Activated CD8-positive, alpha-beta memory T cell treated with anti-CD3 and anti-CD28 coated beads, Interleukin-2, amount 50 U/mL, for 4 hours (primary cell): ENCODE data around the gene AKIRIN2.

ENCODE experiments used
- DNase-seq: peaks from one replicate; pipeline ENCODE4 v3.0.0-alpha.2; 2020

The AKIRIN2 gene

DNA sequence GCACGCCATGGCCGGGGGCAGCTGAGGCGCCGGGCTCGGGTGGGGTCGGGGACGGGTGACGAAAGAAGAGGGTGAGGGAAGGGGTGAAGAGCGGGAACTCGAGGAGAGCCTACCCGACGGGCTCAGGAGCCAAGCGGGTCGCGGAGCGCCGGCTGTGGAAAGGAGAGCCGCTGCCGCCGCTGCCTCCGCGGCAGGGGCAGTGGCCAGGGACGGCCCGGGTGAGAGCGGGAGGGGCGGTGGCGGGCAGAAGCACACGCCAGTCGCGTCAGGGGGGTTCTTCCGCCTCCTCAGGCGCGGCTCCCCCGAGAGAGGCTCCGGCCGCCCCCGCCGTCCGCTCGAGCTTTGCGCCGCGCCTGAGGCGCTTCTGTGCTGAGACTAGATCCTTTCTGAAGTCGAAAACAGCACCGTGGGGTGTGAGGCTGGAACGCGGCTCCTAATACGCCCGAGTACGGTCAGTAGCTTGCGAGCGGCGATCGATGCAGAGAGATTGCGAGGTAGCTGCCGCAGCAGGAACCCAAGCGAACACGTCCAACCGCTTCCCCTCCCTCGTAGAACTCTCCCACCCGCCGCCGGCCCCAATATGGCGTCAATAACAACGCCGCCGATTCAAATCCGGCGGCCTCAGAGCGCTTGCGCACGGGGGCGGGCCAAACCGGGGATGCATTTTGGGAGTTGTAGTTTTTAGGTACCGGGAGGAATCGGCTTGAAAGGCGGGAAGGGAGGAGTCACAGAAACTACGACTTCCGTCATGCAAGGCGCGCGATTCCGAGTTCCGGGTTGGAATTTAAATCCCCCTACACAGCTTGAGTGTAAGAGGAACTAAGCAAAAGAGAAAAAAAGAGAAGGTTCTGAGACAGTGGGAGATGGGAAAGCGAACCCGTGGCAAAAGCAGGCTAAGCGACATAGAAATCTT lies at the start of gene AKIRIN2:
TSS of gene AKIRIN2 (minus strand) at position 558 of the 913 bp plus-strand sequence. CDS start at position 9, 549 bp downstream.
- DNase-seq, result peak; percentile 95

DNA sequence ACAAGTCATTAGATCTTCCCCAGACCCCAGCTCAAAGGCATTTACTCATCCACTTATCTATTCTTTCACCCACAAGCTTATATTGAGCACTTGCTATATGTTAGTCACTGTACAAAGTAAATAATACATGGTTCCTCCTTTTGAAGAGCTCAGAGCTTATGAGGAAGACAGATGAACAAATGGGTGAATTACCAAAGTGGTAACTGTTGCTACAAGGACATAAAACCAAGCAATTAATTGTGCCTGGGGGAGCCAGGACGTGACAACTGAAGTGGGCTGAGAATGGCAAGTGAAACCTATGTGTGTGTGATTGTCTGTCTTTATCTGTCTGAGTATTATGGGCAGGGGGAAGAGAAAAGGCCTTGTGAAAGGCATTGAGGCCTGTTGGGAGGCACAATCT lies 45.6 kb upstream of the AKIRIN2 start:
- no peak for DNase-seq

- DNase-seq, result no peak
Measured at GRCh38 chr6:87745966-87746721, 44.1 kb upstream of the AKIRIN2 start.

GRCh38 chr6:87743454-87743853 lies 41.4 kb upstream of the AKIRIN2 start:
- DNase-seq, result no peak

DNA sequence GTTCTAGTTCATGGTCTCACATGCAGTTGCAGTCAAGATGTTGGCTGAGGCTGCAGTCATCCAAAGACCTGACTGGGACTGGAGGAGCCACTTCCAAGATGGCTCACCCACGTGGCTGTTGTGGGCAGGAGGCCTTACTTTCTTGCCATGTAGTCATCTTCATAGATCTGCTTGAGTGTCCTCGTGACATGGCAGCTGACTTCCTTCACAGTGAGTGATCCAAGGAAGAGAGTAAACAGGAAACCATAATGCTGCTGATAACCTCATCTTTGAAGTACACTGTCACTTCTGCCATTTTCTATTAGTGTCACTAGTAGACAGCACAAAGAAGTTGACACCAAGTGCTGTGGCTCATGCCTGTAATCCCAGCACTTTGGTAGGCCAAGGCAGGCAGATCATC lies 40.1 kb upstream of the AKIRIN2 start:
- DNase-seq, result no peak

- no peak for DNase-seq
Measured at GRCh38 chr6:87741001-87741650, 39.1 kb upstream of the AKIRIN2 start.

DNA sequence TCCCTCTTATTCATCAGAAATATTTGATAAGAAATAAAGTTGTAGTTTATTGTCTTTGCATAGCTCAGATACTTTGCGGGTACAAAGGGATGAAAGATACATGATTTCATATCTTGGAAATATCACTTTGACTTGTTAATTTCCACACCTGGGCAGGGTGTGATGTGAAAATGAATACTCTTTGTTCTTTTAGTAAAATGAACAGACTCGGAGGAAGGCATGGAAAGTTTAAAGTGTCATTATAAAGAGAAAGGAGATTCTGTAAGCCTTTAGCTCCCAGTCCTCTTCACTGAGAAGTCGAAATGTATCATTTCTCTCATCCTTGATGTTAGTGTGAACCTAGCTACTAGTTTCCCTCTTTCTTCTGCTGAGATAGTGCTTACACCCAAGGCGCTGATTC lies 36.7 kb upstream of the AKIRIN2 start:
- no peak for DNase-seq

DNA sequence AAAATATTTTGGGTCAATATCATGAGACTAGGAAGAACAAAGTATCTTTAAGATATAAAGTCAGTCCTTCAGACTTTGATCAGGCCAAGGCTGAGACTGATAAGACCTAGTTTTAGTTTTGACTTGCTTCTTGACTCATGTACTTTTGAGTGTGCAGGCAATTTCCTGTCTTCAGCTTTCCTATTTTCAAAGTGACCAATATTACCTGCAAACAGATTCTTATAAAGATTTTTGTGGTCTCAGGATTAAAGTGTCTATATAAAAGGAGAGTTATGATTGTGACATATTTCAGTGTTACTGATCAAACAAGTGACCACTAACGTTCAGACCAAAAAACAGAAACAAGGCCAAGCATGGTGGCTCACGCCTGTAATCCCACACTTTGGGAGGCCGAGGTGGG lies 36.0 kb upstream of the AKIRIN2 start:
- DNase-seq, result no peak

DNA sequence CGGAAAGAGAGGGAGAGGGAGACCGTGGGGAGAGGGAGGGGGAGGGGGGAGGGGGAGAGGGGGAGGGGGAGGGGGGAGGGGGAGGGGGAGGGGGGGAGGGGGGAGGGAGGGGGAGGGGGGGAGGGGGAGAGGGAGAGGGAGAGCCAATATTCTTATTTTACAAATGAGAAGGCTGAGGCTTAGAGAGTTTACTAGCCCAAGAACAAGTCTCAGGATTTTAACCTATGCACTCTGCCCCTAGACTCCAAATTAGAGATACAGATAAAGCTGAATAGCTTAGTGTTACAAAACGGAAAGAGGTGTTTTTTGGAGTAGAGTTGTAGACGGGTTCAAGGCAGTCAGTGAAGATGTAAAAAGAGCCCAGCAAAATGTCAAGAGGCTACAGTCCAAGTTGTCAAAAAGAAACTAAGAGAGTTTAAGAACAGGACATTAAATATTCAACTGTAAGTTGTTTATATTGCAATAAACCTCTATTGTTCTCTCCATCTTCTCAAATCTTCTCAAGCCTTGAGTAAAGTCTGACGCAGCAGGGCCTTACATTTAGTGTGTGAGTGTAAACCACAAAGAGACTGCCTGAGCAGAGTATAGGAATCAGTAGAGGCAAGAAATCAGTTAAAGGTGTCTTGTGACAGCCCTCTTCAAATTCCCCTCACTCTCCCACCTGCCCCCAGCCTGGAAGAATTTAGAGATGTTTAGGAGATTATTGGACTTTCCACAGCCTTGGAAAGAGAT lies 34.9 kb upstream of the AKIRIN2 start:
- DNase-seq, result no peak

GRCh38 chr6:87731818-87732661 lies 30.0 kb upstream of the AKIRIN2 start:
- no peak for DNase-seq

DNA sequence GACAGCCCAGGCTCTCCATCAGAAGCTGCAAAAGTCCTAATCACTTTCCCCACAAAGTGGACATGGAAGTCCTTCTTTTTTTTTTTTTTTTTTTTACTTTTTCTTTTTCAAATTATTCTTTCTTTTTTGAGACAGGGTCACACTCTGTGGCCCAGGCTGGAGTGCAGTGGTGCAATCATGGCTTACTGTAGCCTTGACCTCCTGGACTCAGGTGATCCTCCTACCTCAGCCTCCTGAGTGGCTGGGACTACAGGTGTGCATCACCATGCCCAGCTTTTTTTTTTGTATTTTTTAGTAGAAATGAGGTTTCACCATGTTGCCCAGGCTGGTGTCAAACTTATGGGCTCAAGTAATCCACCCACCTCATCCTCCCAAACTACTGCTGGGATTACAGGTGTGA lies 29.0 kb upstream of the AKIRIN2 start:
- no peak for DNase-seq

GRCh38 chr6:87729965-87730719 lies 28.1 kb upstream of the AKIRIN2 start:
- no peak for DNase-seq

GRCh38 chr6:87728706-87729105 lies 26.7 kb upstream of the AKIRIN2 start:
- DNase-seq, result no peak

DNA sequence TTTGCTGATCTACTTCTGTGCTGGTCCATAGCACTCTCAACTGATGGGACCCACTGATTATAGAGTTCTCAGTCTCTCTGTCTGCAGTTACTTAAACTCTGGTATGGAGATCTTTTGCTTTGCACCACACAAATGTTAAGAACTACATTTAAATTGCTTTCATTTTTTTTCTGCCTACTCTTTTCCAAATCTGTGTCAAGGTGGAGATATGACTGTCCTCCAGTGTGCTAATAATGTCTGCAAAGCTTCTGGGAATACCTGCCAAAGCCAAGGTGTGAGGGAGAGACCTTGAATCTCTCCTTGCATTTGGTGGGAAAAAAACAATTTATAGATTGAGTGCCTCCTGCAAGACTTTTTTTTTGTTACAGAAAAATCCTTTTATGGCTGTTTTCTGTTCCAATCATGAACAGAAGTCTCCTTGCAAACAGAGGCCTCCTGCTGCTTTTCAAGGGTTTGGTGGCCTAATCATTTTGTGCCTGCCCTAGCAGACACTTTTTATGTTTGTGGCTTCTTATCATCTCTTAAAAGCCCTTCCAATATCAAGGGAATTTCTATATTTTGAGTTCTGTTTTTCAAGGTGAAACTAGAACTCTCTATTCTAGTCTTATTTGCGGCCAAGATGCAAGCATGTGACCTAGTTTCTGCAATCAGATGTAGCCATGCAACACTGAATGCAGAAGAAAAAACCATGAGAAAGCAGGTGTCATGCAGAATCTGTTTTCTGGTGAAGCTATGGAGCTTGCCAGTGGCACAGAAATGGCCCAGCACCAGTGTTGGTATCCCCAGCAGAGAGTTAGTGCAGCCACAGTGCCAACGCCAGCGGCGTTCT lies 23.2 kb upstream of the AKIRIN2 start:
- DNase-seq, result no peak

DNA sequence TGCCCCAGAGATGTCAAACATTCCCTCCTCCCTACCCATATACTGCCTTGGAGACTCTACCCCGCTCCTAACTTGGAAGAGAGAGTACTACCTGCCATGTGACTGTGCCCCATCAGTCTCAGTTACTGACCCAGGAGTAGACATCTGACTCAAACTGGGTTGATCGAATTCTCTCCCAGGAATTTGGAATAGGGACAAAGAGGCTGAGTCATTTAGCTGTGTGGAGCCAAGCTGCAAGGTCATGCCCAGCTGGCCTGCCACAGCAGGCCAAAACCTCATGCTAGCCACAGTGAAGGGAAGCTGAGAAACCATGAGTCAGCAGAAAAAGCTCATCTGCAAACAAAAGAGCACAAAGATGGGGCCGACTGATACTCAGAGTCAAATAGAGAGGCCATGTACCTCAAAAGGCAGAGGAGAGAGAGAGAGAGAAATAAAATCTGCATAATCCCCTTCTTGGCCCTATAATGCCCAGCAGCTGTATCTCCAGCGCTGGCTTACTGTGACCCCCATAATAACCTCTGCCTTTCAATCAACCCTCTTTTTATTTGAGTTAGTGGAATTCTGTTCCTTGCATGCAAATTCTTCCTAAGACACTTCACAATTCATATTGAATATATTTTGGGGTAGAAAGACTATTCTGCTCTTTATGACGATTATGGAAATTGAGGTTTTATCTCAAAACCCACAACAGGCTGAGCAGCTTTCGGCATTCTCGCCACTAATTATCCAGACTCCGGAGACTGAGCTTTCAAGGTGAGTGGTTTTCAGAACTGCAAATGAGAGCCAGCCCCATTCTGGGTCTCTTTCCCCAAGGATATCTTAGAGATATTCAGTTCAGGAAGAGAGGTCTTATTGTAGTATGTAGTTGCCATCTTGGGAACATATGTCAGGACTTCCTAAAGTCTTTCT lies 21.4 kb upstream of the AKIRIN2 start:
- DNase-seq, result no peak

DNA sequence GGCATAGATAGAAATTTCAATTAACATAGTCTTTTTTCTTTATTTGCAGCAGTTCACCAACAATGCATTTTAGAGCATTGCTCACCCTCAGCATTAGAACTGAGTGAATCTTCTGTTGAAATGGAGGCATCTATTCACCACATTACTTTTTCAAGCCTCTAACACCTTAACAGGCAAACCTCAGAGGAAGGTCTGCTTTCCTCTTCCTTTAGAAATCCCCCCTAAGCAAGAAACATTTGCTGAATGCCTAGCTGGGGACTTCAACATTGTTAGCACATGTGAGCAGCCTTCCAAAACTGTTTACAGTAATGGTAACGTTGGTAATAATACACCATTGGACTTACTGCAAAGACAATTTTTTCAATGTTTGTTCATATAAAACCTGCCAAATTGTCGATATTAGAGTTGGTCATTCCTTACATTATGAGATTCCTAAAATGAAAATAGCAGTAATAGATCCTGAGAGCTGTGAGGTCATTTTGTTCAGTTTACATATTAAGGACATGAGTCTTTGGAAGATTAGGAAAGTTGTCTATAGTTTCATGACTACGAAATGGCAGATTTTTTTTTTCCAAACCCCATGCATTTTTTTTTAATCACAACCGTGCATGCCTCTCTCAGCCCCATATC lies 20.6 kb upstream of the AKIRIN2 start:
- DNase-seq, result no peak

- no peak for DNase-seq
Measured at GRCh38 chr6:87721311-87721710, 19.3 kb upstream of the AKIRIN2 start.

DNA sequence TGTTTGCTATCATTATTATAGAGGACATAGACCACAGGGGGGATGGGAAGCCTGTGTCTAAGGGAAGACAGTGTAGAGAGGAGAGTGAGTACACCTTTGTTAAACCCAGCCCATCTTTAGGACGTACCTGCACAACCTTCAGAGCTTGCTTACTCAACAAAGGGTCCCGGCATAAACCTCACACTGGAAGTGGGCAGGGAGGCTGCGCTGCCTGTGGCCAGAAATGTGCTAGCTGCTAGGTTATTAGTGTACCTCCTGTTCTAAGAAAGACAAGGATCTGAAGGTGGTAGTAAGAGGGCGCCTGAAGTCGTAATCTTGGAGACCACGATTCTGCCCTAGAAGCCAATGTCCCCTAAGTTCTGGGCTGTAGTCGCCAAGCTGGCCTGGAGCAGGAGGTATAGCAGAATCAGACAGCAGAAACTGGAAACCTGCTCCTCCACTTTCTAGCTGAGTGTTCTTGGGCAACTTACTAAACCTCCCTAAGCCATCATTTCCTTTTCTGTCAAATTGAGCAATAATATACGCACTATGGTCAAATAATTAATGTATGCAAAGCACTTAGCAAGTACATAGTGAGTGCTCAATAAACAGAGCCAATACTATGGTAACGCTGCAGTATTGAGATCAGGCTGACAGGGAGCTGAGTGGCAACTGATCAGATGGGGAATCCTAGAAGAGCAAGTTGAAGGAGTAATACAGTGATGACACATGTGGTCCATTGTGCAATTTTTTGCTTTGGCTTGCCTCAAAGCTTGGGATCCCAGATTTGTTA lies 16.8 kb upstream of the AKIRIN2 start:
- no peak for DNase-seq
